Measurements from ENCODE around the gene SRSF1. TPM values are rescaled to one million over a fixed set of nuclear protein-coding genes. Genes with fewer than 3 reads are reported as not detected.

Gene SRSF1
- total RNA-seq, 1 experiment from 2014 or later = 462 TPM

- WGBS (ENCODE audit: extremely low coverage, insufficient read length, low lambda C conversion rate) = no CpG with 5 or more reads among the region's 10 CpGs
- H3K27ac ChIP-seq (ENCODE audit: insufficient read length, low read depth, low read length) = no peak overlapping the region
Observed at GRCh38 chr17:58010067-58010799, 3.2 kb upstream of the SRSF1 start.

More at GRCh38 chr17:58010067-58010799, 3.2 kb upstream of the SRSF1 start:
- H3K4me2 ChIP-seq (ENCODE audit: insufficient read depth, insufficient read length, low read length) = no peak overlapping the region
- no peak overlapping the region for H3K27ac Mint-ChIP-seq
- no peak overlapping the region for H4K8ac ChIP-seq (replicated peaks; ENCODE audit: insufficient read length, low read depth, low read length)
- H4K91ac ChIP-seq (ENCODE audit: insufficient read length, low read depth, low read length) = no peak overlapping the region
- TF ChIP-seq, protein P1, sequence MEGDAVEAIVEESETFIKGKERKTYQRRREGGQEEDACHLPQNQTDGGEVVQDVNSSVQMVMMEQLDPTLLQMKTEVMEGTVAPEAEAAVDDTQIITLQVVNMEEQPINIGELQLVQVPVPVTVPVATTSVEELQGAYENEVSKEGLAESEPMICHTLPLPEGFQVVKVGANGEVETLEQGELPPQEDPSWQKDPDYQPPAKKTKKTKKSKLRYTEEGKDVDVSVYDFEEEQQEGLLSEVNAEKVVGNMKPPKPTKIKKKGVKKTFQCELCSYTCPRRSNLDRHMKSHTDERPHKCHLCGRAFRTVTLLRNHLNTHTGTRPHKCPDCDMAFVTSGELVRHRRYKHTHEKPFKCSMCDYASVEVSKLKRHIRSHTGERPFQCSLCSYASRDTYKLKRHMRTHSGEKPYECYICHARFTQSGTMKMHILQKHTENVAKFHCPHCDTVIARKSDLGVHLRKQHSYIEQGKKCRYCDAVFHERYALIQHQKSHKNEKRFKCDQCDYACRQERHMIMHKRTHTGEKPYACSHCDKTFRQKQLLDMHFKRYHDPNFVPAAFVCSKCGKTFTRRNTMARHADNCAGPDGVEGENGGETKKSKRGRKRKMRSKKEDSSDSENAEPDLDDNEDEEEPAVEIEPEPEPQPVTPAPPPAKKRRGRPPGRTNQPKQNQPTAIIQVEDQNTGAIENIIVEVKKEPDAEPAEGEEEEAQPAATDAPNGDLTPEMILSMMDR (conservative IDR thresholded peaks at IDR 0.05) = no peak
- no peak overlapping the region for H2BK15ac ChIP-seq (ENCODE audit: low read depth, low read length)
- H3K27me3 ChIP-seq (ENCODE audit: insufficient read depth, low read length) = no peaks in the 10 kb centered on the region
- no peak overlapping the region for H2AFZ ChIP-seq (ENCODE audit: low read length)
- no peak for DNase-seq
- H2AK5ac ChIP-seq (ENCODE audit: insufficient read length, low read length) = no peak overlapping the region
- no peaks in the 10 kb centered on the region for H4K20me1 ChIP-seq (ENCODE audit: control insufficient read depth, insufficient read depth, insufficient read length)
- peaks cover 19 to 24% (median 23%) of the 10 kb centered on the region in 3 experiments for H3K36me3 Mint-ChIP-seq (ENCODE audit: insufficient read depth in 1 of 3, low read depth in 3 of 3)
- peaks cover 3% of the 10 kb centered on the region; the same call in 1 of the 2 replicates for H3K27me3 Mint-ChIP-seq (ENCODE audit: low read depth)
- H3K79me2 ChIP-seq (ENCODE audit: insufficient read depth, low read length) = peaks cover 14% of the 10 kb centered on the region
- no peaks in the 10 kb centered on the region for H3K9me3 ChIP-seq (ENCODE audit: control insufficient read depth, low read depth, low read length)
- no peak overlapping the region; a peak in 1 of 5 replicates for H3K4me3 Mint-ChIP-seq
- H3K4me1 Mint-ChIP-seq = peaks cover 9 to 17% of the 10 kb centered on the region in 2 experiments; a peak in 3 of 4 replicates
- H3K18ac ChIP-seq (ENCODE audit: insufficient read length, low read depth, low read length) = no peak overlapping the region
- no peak overlapping the region for H3K14ac ChIP-seq (ENCODE audit: insufficient read depth, low read length)
- H3K79me1 ChIP-seq (ENCODE audit: insufficient read depth, low read depth, low read length, poor library complexity, severe bottlenecking) = no peaks in the 10 kb centered on the region
- no peak overlapping the region for H2BK5ac ChIP-seq (ENCODE audit: insufficient read length, low read length)
- H4K5ac ChIP-seq (ENCODE audit: insufficient read length, low read depth, low read length) = no peak overlapping the region
- H2BK120ac ChIP-seq (ENCODE audit: low read depth, low read length, poor library complexity, severe bottlenecking) = no peak overlapping the region
- H3K4me1 ChIP-seq (ENCODE audit: insufficient read depth, low read length) = peaks cover 2% of the 10 kb centered on the region; the same call in 1 of the 2 replicates
- H3K56ac ChIP-seq (ENCODE audit: insufficient read length, low read depth, low read length) = no peak overlapping the region
- H3K9ac ChIP-seq (ENCODE audit: extremely low read depth, insufficient read length, low read length) = no peak overlapping the region
- no peak overlapping the region for H3K23ac ChIP-seq (ENCODE audit: insufficient read length, low read depth, low read length)
- no peak overlapping the region for H2BK12ac ChIP-seq (ENCODE audit: insufficient read length, low read depth, low read length)
- no peak overlapping the region for H3T11ph ChIP-seq (ENCODE audit: low read length)
- no peak overlapping the region for H2BK20ac ChIP-seq (ENCODE audit: low read depth, low read length, poor library complexity, severe bottlenecking)
- no peak overlapping the region for H3K4ac ChIP-seq (ENCODE audit: low read depth, low read length)
- peaks cover 9% of the 10 kb centered on the region for H3K23me2 ChIP-seq (ENCODE audit: insufficient read length, low read depth, low read length, poor library complexity, severe bottlenecking)
- H3K9me3 Mint-ChIP-seq = peaks cover 3 to 9% of the 10 kb centered on the region in 2 experiments; a peak in 2 of 5 replicates

Measured in H9 (cell line).